Liver (tissue), 9 donors: Measurements from ENCODE around the gene NTHL1. TPM values are rescaled to one million over a fixed set of nuclear protein-coding genes. Genes with fewer than 3 reads are reported as not detected.

Source experiments
- DNase-seq: peaks from one replicate; pipeline ENCODE4 v3.0.0-alpha.2; 2017; ENCODE audit warnings: low spot score
- H3K27ac ChIP-seq, 2 donors: one replicate each; pipeline ENCODE4 v1.7.0; 2013; ENCODE audit warnings: inconsistent platforms in 2 of 2, low read length in 2 of 2, control low read depth in 1 of 2, low read depth in 1 of 2, mild to moderate bottlenecking in 1 of 2
- H3K27me3 ChIP-seq, 4 donors: one replicate each; pipeline versions ENCODE4 v1.6.1 to v1.7.0; 2013; ENCODE audit warnings: low read length in 3 of 4, inconsistent platforms in 1 of 4, mild to moderate bottlenecking in 1 of 4, moderate library complexity in 1 of 4; ENCODE audit not compliant: control insufficient read depth in 4 of 4, insufficient read depth in 4 of 4
- H3K36me3 ChIP-seq, 4 donors: one replicate each; pipeline versions ENCODE4 v1.6.1 to v1.7.0; 2013; ENCODE audit warnings: low read length in 3 of 4, mild to moderate bottlenecking in 3 of 4, low read depth in 1 of 4, moderate library complexity in 1 of 4; ENCODE audit not compliant: control insufficient read depth in 4 of 4, insufficient read depth in 3 of 4
- H3K4me1 ChIP-seq, 4 donors: one replicate each; pipeline versions ENCODE4 v1.6.1 to v1.7.0; 2013; ENCODE audit warnings: low read length in 3 of 4, mild to moderate bottlenecking in 3 of 4, moderate library complexity in 1 of 4; ENCODE audit not compliant: control insufficient read depth in 4 of 4, insufficient read depth in 4 of 4
- H3K4me3 ChIP-seq, 3 donors: one replicate each; pipeline versions ENCODE4 v1.6.1 to v1.7.0; 2013; ENCODE audit warnings: low read length in 3 of 3, control low read depth in 1 of 3, low read depth in 1 of 3, mild to moderate bottlenecking in 1 of 3
- H3K9ac ChIP-seq, 2 donors: one replicate each; pipeline ENCODE4 v1.7.0; 2013; ENCODE audit warnings: low read length in 2 of 2, mild to moderate bottlenecking in 2 of 2, moderate library complexity in 2 of 2, control low read depth in 1 of 2, low read depth in 1 of 2
- H3K9me3 ChIP-seq, 4 donors: one replicate each; pipeline versions ENCODE4 v1.6.1 to v1.7.0; 2013; ENCODE audit warnings: low read length in 3 of 4; ENCODE audit not compliant: control insufficient read depth in 4 of 4
- CTCF ChIP-seq: fragments of 150-350 bp; IDR thresholded peaks from 2 replicates; pipeline ENCODE4 v1.5.1; 2017; ENCODE audit warnings: improper control_type of control experiment, low read depth, low read length; ENCODE audit not compliant: missing input control
- FOXA2 ChIP-seq: IDR thresholded peaks from 2 replicates; pipeline ENCODE4 v1.6.1; 2016; ENCODE audit warnings: antibody characterized with exemption
- GABPA ChIP-seq, 2 donors: IDR thresholded peaks in 1 of 2; conservative IDR thresholded peaks in 1 of 2; 2 replicates each; pipeline ENCODE4 v1.6.1; 2016; ENCODE audit warnings: antibody characterized with exemption in 2 of 2, mild to moderate bottlenecking in 1 of 2, moderate library complexity in 1 of 2
- HNF4G ChIP-seq: IDR thresholded peaks from 2 replicates; pipeline ENCODE4 v1.6.1; 2016; ENCODE audit warnings: antibody characterized with exemption
- JUND ChIP-seq, 2 donors: IDR thresholded peaks; 2 replicates each; pipeline ENCODE4 v1.6.1; 2016; ENCODE audit warnings: antibody characterized with exemption in 2 of 2
- RAD21 ChIP-seq, 2 donors: IDR thresholded peaks; 2 replicates each; pipeline ENCODE4 v1.6.1; 2016; ENCODE audit warnings: antibody characterized with exemption in 2 of 2, mild to moderate bottlenecking in 2 of 2
- REST ChIP-seq: IDR thresholded peaks from 2 replicates; pipeline ENCODE4 v1.6.1; 2016; ENCODE audit warnings: antibody characterized with exemption, mild to moderate bottlenecking
- SP1 ChIP-seq: IDR thresholded peaks from 2 replicates; pipeline ENCODE4 v1.6.1; 2018; ENCODE audit warnings: antibody characterized with exemption, mild to moderate bottlenecking
- YY1 ChIP-seq: IDR thresholded peaks from 2 replicates; pipeline ENCODE4 v1.6.1; 2016; ENCODE audit warnings: antibody characterized with exemption, mild to moderate bottlenecking
- WGBS: extraction: QIAGEN DNeasy Blood & Tissue Kit; methylation state at CpG from one replicate; pipeline ENCODE4 v1.1.7; 2013; 5-methylcytosine and 5-hydroxymethylcytosine counted together
- polyA plus RNA-seq, 2 donors: library from polyadenylated mRNA; stranded (reverse) in 1 of 2; unstranded in 1 of 2; fragments of 200-250 nt in 1 of 2; fragments of >200 nt in 1 of 2; fragmentation: Nextera tagmentation in 1 of 2; extraction: Ambion mirVana in 1 of 2; gene quantifications; one replicate each; pipeline versions ENCODE4 v1.2.1 to v1.2.3, GENCODE V29; 2013 to 2015
- total RNA-seq, 2 donors: library from RNA; depleted of rRNA; stranded (reverse); fragments of >200 nt; gene quantifications; one replicate each; pipeline ENCODE4 v1.2.3, GENCODE V29; 2014
- TF ChIP-seq, protein P1 (sequence below): IDR thresholded peaks from 2 replicates; pipeline ENCODE4 v1.6.1; 2016; ENCODE audit warnings: antibody characterized with exemption
- donor health status: healthy.
- donor health status: healthy.
- donor health status: healthy.
- donor health status: healthy.
- donor health status: healthy.

The NTHL1 gene
- total and polyA plus RNA-seq, 4 donors = 10.4 to 166 (median 19.1) TPM

DNA sequence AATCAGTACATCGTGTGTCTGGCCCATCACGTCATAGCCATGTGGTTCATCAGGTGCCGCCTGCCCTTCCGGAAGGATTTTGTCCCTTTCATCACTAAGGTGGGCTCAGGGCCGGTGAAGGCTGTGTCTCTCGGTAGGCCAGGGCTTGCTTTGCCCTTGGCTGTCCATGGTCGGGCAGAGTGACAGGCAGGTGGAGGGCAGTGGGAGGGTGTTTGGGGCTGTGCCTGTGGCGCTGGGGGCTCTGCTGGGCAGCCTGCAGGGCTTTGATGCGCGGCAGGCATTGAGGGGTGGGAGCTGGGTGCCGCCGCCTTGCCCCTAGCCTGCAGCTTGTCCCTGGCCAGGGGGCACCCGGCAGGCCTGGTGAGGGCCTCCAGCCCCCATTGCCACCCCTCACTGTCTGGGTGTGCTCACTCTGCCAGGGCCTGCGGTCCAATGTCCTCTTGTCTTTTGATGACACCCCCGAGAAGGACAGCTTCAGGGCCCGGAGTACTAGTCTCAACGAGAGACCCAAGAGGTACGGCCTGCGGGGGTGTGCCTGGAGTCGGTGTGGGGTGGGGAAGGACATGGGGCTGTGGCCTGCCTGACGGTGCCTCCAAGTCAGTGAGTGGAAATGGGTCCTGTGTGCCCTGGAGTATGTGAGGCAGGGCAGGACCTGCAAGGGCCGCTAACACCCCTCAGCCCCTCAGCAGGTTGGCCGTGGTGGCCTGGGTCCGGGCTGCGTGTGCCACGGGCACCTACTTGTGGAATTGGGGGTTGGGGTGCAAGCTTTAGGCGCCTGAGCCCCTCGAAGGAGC lies 28.6 kb upstream of the NTHL1 start (continued):
- TF ChIP-seq FOXA2 = no peak

DNA sequence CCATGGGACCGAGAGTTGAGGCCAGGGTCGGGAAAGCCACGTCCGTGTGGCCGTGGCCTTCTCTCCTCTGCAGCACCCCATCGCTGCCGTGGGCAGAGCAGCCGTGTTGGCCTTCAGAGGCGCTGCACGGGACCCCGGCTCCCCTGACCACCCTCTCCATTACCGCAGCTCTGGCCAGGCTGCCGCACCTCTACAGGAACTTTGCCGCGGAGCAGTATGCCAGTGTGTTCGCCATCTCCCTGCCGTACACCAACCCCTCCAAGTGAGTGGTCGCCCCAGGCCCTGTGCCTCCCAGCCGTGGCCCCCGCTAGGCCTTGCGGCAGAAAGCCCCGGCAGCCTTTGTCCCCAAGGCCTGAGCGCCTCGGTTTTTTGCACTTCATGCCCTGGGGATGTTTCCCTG lies 28.0 kb upstream of the NTHL1 start:
- Histone ChIP-seq H3K9ac (no peak overlapping the region), H3K27ac (no peak overlapping the region), H3K9me3 (no peaks in the 10 kb centered on the region), H3K27me3 (no peaks in the 10 kb centered on the region), H3K36me3 (peaks cover 7 to 67% (median 21%) of the 10 kb centered on the region in 4 donors), H3K4me1 (no peaks in the 10 kb centered on the region), H3K4me3 (no peak overlapping the region)
- DNase-seq = no peak
- TF ChIP-seq REST (no peak), HNF4G (no peak)
- WGBS = 96% methylated on average over 24 of the region's 24 CpGs

- Histone ChIP-seq H3K4me3 (no peak overlapping the region), H3K4me1 (no peaks in the 10 kb centered on the region), H3K9me3 (no peaks in the 10 kb centered on the region), H3K27me3 (no peaks in the 10 kb centered on the region), H3K27ac (no peak overlapping the region), H3K9ac (no peak overlapping the region), H3K36me3 (peaks cover 13 to 68% (median 22%) of the 10 kb centered on the region in 4 donors)
- DNase-seq = no peak
- TF ChIP-seq JUND (IDR thresholded peaks at IDR 0.05) (no peak), YY1 (no peak), CTCF (no peak), GABPA (IDR thresholded peaks at IDR 0.05 in 1 of 2, conservative IDR thresholded peaks at IDR 0.05 in 1 of 2) (no peak)
- 97% methylated on average over 20 of the region's 20 CpGs for WGBS
Measured at GRCh38 chr16:2074071-2074470, 26.4 kb upstream of the NTHL1 start.

- H3K4me1 ChIP-seq = no peaks in the 10 kb centered on the region
- no peak for DNase-seq
- 87% methylated on average over 8 of the region's 8 CpGs for WGBS
- no peak overlapping the region for H3K27ac ChIP-seq
- no peak overlapping the region for H3K9ac ChIP-seq
- H3K36me3 ChIP-seq = peaks cover 14 to 75% (median 25%) of the 10 kb centered on the region in 4 donors
- no peak overlapping the region for H3K4me3 ChIP-seq
- no peak for TF ChIP-seq SP1
- TF ChIP-seq, protein P1, sequence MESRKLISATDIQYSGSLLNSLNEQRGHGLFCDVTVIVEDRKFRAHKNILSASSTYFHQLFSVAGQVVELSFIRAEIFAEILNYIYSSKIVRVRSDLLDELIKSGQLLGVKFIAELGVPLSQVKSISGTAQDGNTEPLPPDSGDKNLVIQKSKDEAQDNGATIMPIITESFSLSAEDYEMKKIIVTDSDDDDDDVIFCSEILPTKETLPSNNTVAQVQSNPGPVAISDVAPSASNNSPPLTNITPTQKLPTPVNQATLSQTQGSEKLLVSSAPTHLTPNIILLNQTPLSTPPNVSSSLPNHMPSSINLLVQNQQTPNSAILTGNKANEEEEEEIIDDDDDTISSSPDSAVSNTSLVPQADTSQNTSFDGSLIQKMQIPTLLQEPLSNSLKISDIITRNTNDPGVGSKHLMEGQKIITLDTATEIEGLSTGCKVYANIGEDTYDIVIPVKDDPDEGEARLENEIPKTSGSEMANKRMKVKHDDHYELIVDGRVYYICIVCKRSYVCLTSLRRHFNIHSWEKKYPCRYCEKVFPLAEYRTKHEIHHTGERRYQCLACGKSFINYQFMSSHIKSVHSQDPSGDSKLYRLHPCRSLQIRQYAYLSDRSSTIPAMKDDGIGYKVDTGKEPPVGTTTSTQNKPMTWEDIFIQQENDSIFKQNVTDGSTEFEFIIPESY = no peak
- no peak for TF ChIP-seq RAD21 (IDR thresholded peaks at IDR 0.05)
- no peak for TF ChIP-seq JUND (IDR thresholded peaks at IDR 0.05)
- no peak for TF ChIP-seq FOXA2
- H3K27me3 ChIP-seq = no peaks in the 10 kb centered on the region
- H3K9me3 ChIP-seq = no peaks in the 10 kb centered on the region
Measured at GRCh38 chr16:2072926-2073325, 25.3 kb upstream of the NTHL1 start.
